HPDE6-E6E7 (cell line): ENCODE data around the gene SHC1.
"Not testable (repeated sequence)": the region's sequence is repeated elsewhere in the genome, so short reads cannot be mapped to it uniquely, and the experiment has no call there.

Source experiments
- DNase-seq: peaks from one replicate; pipeline ENCODE4 v3.0.0; 2011; ENCODE audit warnings: missing footprints; ENCODE audit errors: extremely low spot score

The SHC1 gene

GRCh38 chr1:154995301-154995983, 24.9 kb upstream of the SHC1 start:
- not testable (repeated sequence) for DNase-seq

GRCh38 chr1:154994591-154994990, 24.0 kb upstream of the SHC1 start:
- DNase-seq = no peak

- DNase-seq = no peak
Measured at GRCh38 chr1:154994269-154994587, 23.7 kb upstream of the SHC1 start.

GRCh38 chr1:154993572-154994268, 23.2 kb upstream of the SHC1 start, which contains the start of gene LENEP:
Gene LENEP (plus strand): TSS chr1:154993586. CDS start chr1:154993608, 22 bp downstream.
- no peak for DNase-seq

- DNase-seq = no peak
Measured at GRCh38 chr1:154992721-154993571, 22.4 kb upstream of the SHC1 start.

- DNase-seq = no peak
Measured at GRCh38 chr1:154990276-154990675, 19.7 kb upstream of the SHC1 start.

GRCh38 chr1:154989195-154989860, 18.8 kb upstream of the SHC1 start:
- no peak for DNase-seq

GRCh38 chr1:154988058-154988954, 17.8 kb upstream of the SHC1 start:
- DNase-seq = no peak

GRCh38 chr1:154987326-154987725, 16.8 kb upstream of the SHC1 start:
- no peak for DNase-seq

- DNase-seq = not testable (repeated sequence)
Measured at GRCh38 chr1:154986736-154987135, 16.2 kb upstream of the SHC1 start.

- DNase-seq = no peak
Measured at GRCh38 chr1:154983776-154984466, 13.4 kb upstream of the SHC1 start.

- peak; percentile 100 for DNase-seq
Measured at GRCh38 chr1:154982897-154983648, 12.5 kb upstream of the SHC1 start, which contains the start of gene FLAD1. Gene FLAD1 (plus strand): TSS chr1:154983344. CDS start chr1:154983695, 351 bp downstream.

GRCh38 chr1:154982341-154982740, 11.8 kb upstream of the SHC1 start:
- no peak for DNase-seq

- no peak for DNase-seq
Measured at GRCh38 chr1:154978360-154978759, 7.8 kb upstream of the SHC1 start.

- not testable (repeated sequence) for DNase-seq
Measured at GRCh38 chr1:154977762-154978161, 7.2 kb upstream of the SHC1 start.

- DNase-seq = no peak
Measured at GRCh38 chr1:154975409-154976059, 5.0 kb upstream of the SHC1 start.

GRCh38 chr1:154974808-154975408, 4.4 kb upstream of the SHC1 start:
- peak; percentile 82 for DNase-seq

- DNase-seq = peak; percentile 95
Measured at GRCh38 chr1:154974102-154974807, 3.7 kb upstream of the SHC1 start, which contains the start of gene CKS1B. Gene CKS1B (plus strand): TSS chr1:154974681. CDS start chr1:154974746, 65 bp downstream.
